GM12878 (cell line): ENCODE data around the gene PLAGL1. TPM values are rescaled to one million over a fixed set of nuclear protein-coding genes. Genes with fewer than 3 reads are reported as not detected.

Experiments used
- ATAC-seq: fragments of 200-7000 bp; cut with Tn5 transposase; 3 replicates; pipeline ENCODE4 v1.9.1; 2020; ENCODE audit warnings: mild to moderate bottlenecking, moderate library complexity
- BruUV-seq: library from RNA; stranded (reverse); fragments of 400-500 nt; replicated peaks from 2 replicates; lab custom pipeline; 2021; lab: Mats Ljungman, UMichigan
- CTCF ChIA-PET: fragments of 300-600 bp; sonication (Branson Sonifier 250); formaldehyde crosslinking; extraction: SDS; loops from one replicate; lab custom pipeline; 2021; ENCODE audit warnings: inconsistent platforms; lab: Yijun Ruan, JAX
- POLR2A ChIA-PET: fragments of 350-600 bp; formaldehyde crosslinking; extraction: SDS; loops from one replicate; lab custom pipeline; 2021; ENCODE audit warnings: inconsistent platforms; lab: Charles Lee
- RAD21 ChIA-PET: fragments of 300-600 bp; sonication (Branson Sonifier 250); formaldehyde crosslinking; loops from one replicate; lab custom pipeline; 2023; ENCODE audit warnings: antibody characterized with exemption; ENCODE audit not compliant: unreplicated experiment; lab: Charles Lee
- SMC1A ChIA-PET: fragments of 300-600 bp; sonication (Branson Sonifier 250); formaldehyde crosslinking; loops from one replicate; lab custom pipeline; 2023; ENCODE audit not compliant: unreplicated experiment, uncharacterized antibody; lab: Charles Lee
- DNase-seq: peaks from one replicate; pipeline ENCODE4 v3.0.0-alpha.2; 2011; ENCODE audit warnings: low read depth, low spot score
- FAIRE-seq: peaks from 3 replicates; lab custom pipeline; 2011; peaks lifted over from hg19 to GRCh38; lab: Jason Lieb, UNC
- H2AFZ ChIP-seq: 2 replicates; pipeline ENCODE4 v1.6.0; 2011; ENCODE audit warnings: low read depth, low read length, control low read depth; ENCODE audit not compliant: control insufficient read depth
- H3K27ac ChIP-seq: 2 replicates; pipeline ENCODE4 v1.5.1; 2011; ENCODE audit warnings: control low read depth; ENCODE audit not compliant: control insufficient read depth, insufficient read depth
- H3K27me3 ChIP-seq, 2 experiments: replicated peaks in 1 of 2; 2 replicates each; pipeline versions ENCODE4 v1.6.0 to v1.6.1; 2011; ENCODE audit warnings: low read length in 1 of 2; ENCODE audit not compliant: control insufficient read depth in 2 of 2, insufficient read depth in 2 of 2
- H3K36me3 ChIP-seq, 2 experiments: 2 replicates each; pipeline ENCODE4 v1.5.1; 2011; ENCODE audit warnings: low read length in 1 of 2; ENCODE audit not compliant: control insufficient read depth in 2 of 2, insufficient read depth in 2 of 2
- H3K4me1 ChIP-seq: 2 replicates; pipeline ENCODE4 v1.6.1; 2011; ENCODE audit warnings: mild to moderate bottlenecking, low read length, moderate library complexity, mixed read lengths; ENCODE audit not compliant: control insufficient read depth, insufficient read depth
- H3K4me2 ChIP-seq: 2 replicates; pipeline ENCODE4 v1.6.0; 2011; ENCODE audit warnings: control low read depth; ENCODE audit not compliant: control insufficient read depth, insufficient read depth
- H3K4me3 ChIP-seq: fragments of 200-600 bp; sonication (generic); 2 replicates; pipeline ENCODE4 v1.5.1; 2016
- H3K79me2 ChIP-seq: 2 replicates; pipeline ENCODE4 v1.6.0; 2011; ENCODE audit warnings: low read length; ENCODE audit not compliant: control insufficient read depth, insufficient read depth
- H3K9ac ChIP-seq: 2 replicates; pipeline ENCODE4 v1.8.0; 2011; ENCODE audit warnings: low read length, control low read depth, mixed read lengths; ENCODE audit not compliant: control insufficient read depth, insufficient read depth
- H3K9me3 ChIP-seq: replicated peaks from 3 replicates; pipeline ENCODE4 v1.5.1; 2011; ENCODE audit warnings: mild to moderate bottlenecking, low read length; ENCODE audit not compliant: control insufficient read depth, insufficient read depth
- H4K20me1 ChIP-seq: 2 replicates; pipeline ENCODE4 v1.6.0; 2011; ENCODE audit not compliant: control insufficient read depth, insufficient read depth
- CBX5 ChIP-seq: sonication (generic); IDR thresholded peaks from 2 replicates; pipeline ENCODE4 v1.6.1; 2016; ENCODE audit warnings: low read depth, moderate library complexity, mild to moderate bottlenecking, inconsistent platforms
- CREB1 ChIP-seq: IDR thresholded peaks from 2 replicates; pipeline ENCODE4 v1.6.1; 2012; ENCODE audit warnings: low read depth, mild to moderate bottlenecking, inconsistent platforms
- ETV6 ChIP-seq, 2 experiments: fragments of 450-650 bp in 1 of 2; IDR thresholded peaks in 1 of 2; conservative IDR thresholded peaks in 1 of 2; 2 replicates each; pipeline ENCODE4 v1.6.1; 2014; ENCODE audit warnings: antibody characterized with exemption in 1 of 2, borderline replicate concordance in 1 of 2, low read depth in 1 of 2, mild to moderate bottlenecking in 1 of 2, moderate library complexity in 1 of 2
- HDAC6 ChIP-seq: fragments of 200-600 bp; sonication (generic); IDR thresholded peaks from one replicate; pipeline ENCODE4 v1.8.0; 2017; ENCODE audit warnings: antibody characterized with exemption; ENCODE audit not compliant: unreplicated experiment
- HSF1 ChIP-seq: fragments of 150-350 bp; IDR thresholded peaks from 2 replicates; pipeline ENCODE4 v1.6.1; 2014; ENCODE audit warnings: mild to moderate bottlenecking, low read depth, low read length
- IRF5 ChIP-seq: fragments of 450-650 bp; IDR thresholded peaks from 2 replicates; pipeline ENCODE4 v1.6.1; 2017; ENCODE audit warnings: borderline replicate concordance
- MEF2B ChIP-seq: fragments of 450-650 bp; IDR thresholded peaks from 2 replicates; pipeline ENCODE4 v1.6.1; 2018; ENCODE audit warnings: mild to moderate bottlenecking, moderate library complexity; ENCODE audit not compliant: partially characterized antibody, poor library complexity, severe bottlenecking
- MTA3 ChIP-seq: IDR thresholded peaks from 2 replicates; pipeline ENCODE4 v1.6.1; 2012; ENCODE audit warnings: low read length, inconsistent platforms, borderline replicate concordance
- MXI1 ChIP-seq: fragments of 150-350 bp; IDR thresholded peaks from 2 replicates; pipeline ENCODE4 v1.6.1; 2011; ENCODE audit warnings: low read depth, mild to moderate bottlenecking, inconsistent platforms, low read length, improper control_type of control experiment
- SKIL ChIP-seq: fragments of 450-650 bp; IDR thresholded peaks from 2 replicates; pipeline ENCODE4 v1.6.1; 2017; ENCODE audit warnings: mild to moderate bottlenecking, low read depth, inconsistent platforms; ENCODE audit not compliant: poor library complexity, severe bottlenecking
- SPI1 ChIP-seq: IDR thresholded peaks from 2 replicates; pipeline ENCODE4 v1.6.1; 2011; ENCODE audit warnings: low read depth, mild to moderate bottlenecking, low read length, moderate library complexity, borderline replicate concordance; ENCODE audit not compliant: insufficient read depth
- STAT1 ChIP-seq: fragments of 450-650 bp; conservative IDR thresholded peaks from 2 replicates; pipeline ENCODE4 v1.6.1; 2014; ENCODE audit warnings: antibody characterized with exemption, mild to moderate bottlenecking
- YBX1 ChIP-seq: fragments of 450-650 bp; IDR thresholded peaks from 2 replicates; pipeline ENCODE4 v1.6.1; 2016; ENCODE audit warnings: antibody characterized with exemption
- ZNF384 ChIP-seq: IDR thresholded peaks from 2 replicates; pipeline ENCODE4 v1.6.1; 2012; ENCODE audit warnings: low read depth, mild to moderate bottlenecking, low read length, improper control_type of control experiment, borderline replicate concordance
- WGBS: methylation state at CpG from one replicate; pipeline ENCODE4 v1.1.6; 2016; ENCODE audit warnings: low lambda C conversion rate; ENCODE audit not compliant: insufficient replicate concordance, insufficient coverage; ENCODE audit errors: missing lambda C conversion rate; 5-methylcytosine and 5-hydroxymethylcytosine counted together
- in situ Hi-C: fragments of 300-500 bp; cut with MboI; formaldehyde crosslinking; loops from 9 replicates; pipeline ENCODE4 v1.14.3; 2018; ENCODE audit warnings: mixed read lengths
- intact Hi-C: fragments of 100-400 bp; cut with micrococcal nuclease; formaldehyde crosslinking; loops from one replicate; pipeline ENCODE4 v1.14.2; 2022; ENCODE audit not compliant: unreplicated experiment
- polyA plus RNA-seq, 11 experiments: library from polyadenylated mRNA; depleted of rRNA in 4 of 11; unstranded in 6 of 11; stranded (reverse) in 5 of 11; fragments of >200 nt; fragmentation: Nextera tagmentation in 4 of 11; fragmentation: Illumina TruSeq in 1 of 11; extraction: Ambion mirVana in 4 of 11; extraction: Trizol in 1 of 11; gene quantifications; 1 replicate in 1 of 11; 2 replicates in 10 of 11; pipeline versions ENCODE4 v1.2.1 to v1.2.3, GENCODE V29; 2011 to 2016; ENCODE audit warnings: inconsistent platforms in 2 of 11, missing spikeins in 2 of 11, low read depth in 1 of 11
- total RNA-seq, 4 experiments: library from RNA; depleted of rRNA in 3 of 4; stranded (reverse); fragments of >200 nt in 3 of 4; fragmentation: Illumina TruSeq in 1 of 4; extraction: Trizol in 1 of 4; gene quantifications; 2 replicates each; pipeline versions ENCODE4 v1.2.1 to v1.2.3, GENCODE V29; 2013 to 2021
- TF ChIP-seq, protein P1 (sequence below): IDR thresholded peaks from 2 replicates; pipeline ENCODE4 v1.6.1; 2012; ENCODE audit warnings: low read length, inconsistent platforms

Gene PLAGL1
- total and polyA plus RNA-seq, 10 of the 15 experiments (the other 5 are each of a cell fraction or from before 2014, with no cell fraction given) = 2.6 to 19.1 (median 5.7) TPM

- Histone ChIP-seq H3K79me2 (no peaks in the 10 kb centered on the region), H3K4me2 (no peak overlapping the region), H3K27me3 (no peaks in the 10 kb centered on the region), H2AFZ (no peak overlapping the region), H3K4me1 (no peaks in the 10 kb centered on the region), H3K9me3 (peaks cover 12% of the 10 kb centered on the region; the same call in 2 of the 3 replicates), H4K20me1 (no peaks in the 10 kb centered on the region), H3K27ac (no peak overlapping the region), H3K4me3 (no peak overlapping the region), H3K36me3 (no peaks in the 10 kb centered on the region), H3K9ac (no peak overlapping the region)
- ChIA-PET RAD21 (no interaction called here), POLR2A (interaction anchor here (0.6 kb wide), 1 partner anchor 84 kb away, joined by 4 read pairs; no protein-coding TSS in a partner anchor), SMC1A (interaction anchor here (0.6 to 1.2 kb wide), 2 partner anchors 9 to 187 kb away, joined by 3 read pairs; no protein-coding TSS in a partner anchor), CTCF (no interaction called here)
- TF ChIP-seq HDAC6 (no peak), STAT1 (no peak), ZNF384 (no peak), ETV6 (conservative IDR thresholded peaks at IDR 0.05 in 1 of 2, IDR thresholded peaks at IDR 0.05 in 1 of 2; ENCODE audit: borderline replicate concordance in 1 of 2, low read depth in 1 of 2) (no peak), MEF2B (no peak), SKIL (no peak), HSF1 (no peak), CREB1 (no peak), CBX5 (no peak), MXI1 (no peak), YBX1 (no peak), SPI1 (no peak), MTA3 (no peak), IRF5 (no peak)
- TF ChIP-seq, protein P1, sequence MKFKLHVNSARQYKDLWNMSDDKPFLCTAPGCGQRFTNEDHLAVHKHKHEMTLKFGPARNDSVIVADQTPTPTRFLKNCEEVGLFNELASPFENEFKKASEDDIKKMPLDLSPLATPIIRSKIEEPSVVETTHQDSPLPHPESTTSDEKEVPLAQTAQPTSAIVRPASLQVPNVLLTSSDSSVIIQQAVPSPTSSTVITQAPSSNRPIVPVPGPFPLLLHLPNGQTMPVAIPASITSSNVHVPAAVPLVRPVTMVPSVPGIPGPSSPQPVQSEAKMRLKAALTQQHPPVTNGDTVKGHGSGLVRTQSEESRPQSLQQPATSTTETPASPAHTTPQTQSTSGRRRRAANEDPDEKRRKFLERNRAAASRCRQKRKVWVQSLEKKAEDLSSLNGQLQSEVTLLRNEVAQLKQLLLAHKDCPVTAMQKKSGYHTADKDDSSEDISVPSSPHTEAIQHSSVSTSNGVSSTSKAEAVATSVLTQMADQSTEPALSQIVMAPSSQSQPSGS = no peak
- 43% methylated on average over 1 of the region's 1 CpG for WGBS
- no peak for DNase-seq
- in situ Hi-C loops (no loop called here), intact Hi-C loops (no loop called here)
- ATAC-seq = no peak
- no peak for FAIRE-seq
- BruUV-seq = no TSS peak
Observed at GRCh38 chr6:143912671-143913070, 95.4 kb downstream of the PLAGL1 start.
